T follicular helper cell (primary cell): Measurements from ENCODE around the gene PRDM1.

ENCODE experiments used
- DNase-seq: peaks from one replicate; pipeline ENCODE4 v3.0.0-alpha.2; 2020; ENCODE audit warnings: low read depth
- total RNA-seq, 2 experiments: gene quantifications; one replicate each; lab custom pipeline; 2026; lab: John Stamatoyannopoulos, UW

PRDM1 gene
- 47.3 to 171 reads per million in 2 experiments for total RNA-seq

DNA sequence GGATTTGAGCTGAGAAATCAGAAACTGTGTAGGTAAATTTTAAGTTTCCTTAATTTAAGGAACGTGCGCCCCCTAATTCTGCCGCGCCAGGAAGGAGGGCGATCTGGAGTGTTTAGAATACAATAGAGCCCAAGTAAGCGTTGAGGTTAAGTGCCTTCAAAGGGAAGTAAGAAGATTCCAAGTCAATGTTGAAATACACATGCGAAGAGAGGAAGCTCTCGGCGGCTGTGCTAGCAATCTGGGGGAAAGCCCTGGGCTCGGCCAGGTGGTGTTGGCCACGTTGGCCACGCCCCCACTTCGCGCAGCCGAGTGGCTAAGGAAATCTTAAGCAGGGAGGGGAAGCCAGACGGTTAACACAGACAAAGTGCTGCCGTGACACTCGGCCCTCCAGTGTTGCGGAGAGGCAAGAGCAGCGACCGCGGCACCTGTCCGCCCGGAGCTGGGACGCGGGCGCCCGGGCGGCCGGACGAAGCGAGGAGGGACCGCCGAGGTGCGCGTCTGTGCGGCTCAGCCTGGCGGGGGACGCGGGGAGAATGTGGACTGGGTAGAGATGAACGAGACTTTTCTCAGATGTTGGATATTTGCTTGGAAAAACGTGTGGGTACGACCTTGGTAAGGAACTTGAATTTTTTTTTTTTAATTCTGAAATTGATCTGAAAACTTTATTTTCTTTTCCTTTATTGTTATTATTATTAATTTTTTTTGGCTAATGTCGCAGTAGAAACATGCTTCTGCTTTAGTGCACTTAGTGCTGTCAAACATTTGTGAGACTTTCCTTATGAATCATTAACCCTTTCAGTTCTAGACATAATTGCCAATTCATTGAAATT, at the start of gene PRDM1:
Gene PRDM1 (plus strand): TSS at position 353 of the 830 bp plus-strand sequence. CDS start 218 bp downstream, at position 571.
- DNase-seq = peak; percentile 48

DNA sequence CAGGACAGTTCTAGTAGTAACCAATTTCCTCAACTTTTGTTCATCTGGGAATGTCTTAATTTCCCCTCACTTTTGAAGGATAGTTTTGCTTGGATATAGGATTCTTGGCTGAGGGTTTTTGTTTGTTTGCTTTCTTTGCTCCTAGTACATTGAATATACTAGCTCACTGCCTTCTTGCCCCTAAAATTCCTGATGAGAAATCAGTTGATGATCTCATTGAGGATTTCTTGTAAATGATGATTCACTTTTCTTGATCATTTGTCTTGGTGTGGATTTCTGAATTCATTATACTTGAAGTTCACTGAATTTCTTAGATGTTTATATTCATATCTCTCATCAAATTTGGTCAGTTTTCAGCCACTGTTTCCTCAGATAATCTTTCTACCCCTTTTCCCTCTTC, 49.1 kb upstream of the PRDM1 start:
- no peak for DNase-seq

DNA sequence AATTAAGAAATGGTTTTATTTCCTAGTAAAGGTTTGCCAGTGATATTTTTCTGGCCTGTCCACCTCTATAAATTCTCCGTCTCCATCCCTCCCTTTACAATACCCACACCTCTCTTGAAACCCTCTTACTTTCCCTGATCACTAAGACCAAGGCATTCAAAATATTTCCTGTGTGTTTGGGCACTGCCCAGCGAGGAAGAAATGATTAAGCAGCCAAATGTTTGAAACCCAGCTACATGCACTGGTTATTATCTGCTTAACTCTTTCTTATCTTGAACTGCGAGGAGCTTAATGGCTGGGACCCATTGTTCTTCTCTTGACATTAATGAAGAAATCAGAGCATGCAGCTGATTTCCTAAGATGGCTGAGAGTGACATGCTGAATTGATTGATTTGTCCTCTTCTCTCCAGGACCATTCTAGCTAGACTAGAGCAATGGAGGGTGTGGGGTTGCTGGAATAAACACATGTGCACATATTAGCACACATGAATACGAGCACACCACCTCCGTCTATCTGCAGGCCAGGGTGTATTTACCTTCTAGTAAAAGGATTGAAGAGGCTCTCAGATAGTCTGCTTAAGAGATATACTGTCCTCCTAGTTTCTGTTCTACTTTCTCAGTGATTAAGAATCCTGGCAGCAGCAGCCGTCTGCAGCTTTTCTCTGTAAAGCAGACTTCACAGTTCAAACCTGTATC, 46.1 kb upstream of the PRDM1 start:
- no peak for DNase-seq

- no peak for DNase-seq
Measured at GRCh38 chr6:106044151-106044550, 42.0 kb upstream of the PRDM1 start.

GRCh38 chr6:106045077-106045476, 41.1 kb upstream of the PRDM1 start:
- no peak for DNase-seq

- DNase-seq = no peak
Measured at GRCh38 chr6:106046116-106046853, 39.9 kb upstream of the PRDM1 start.

DNA sequence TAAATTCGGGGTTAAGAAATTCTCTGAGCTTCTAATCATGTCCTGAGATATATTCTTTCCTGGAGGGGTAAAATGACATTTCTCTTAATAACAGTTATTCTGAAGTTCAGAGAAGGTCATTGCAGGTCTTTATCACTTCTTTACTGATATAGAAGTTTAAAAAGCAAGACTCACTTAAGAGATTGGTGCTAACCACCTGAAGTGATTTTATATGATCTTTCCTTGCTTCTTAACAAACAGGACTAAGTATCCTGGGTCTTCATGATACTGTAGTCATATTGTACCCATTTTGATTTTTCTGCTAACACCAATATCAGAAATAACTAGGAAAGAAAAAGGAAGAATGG, 39.3 kb upstream of the PRDM1 start:
- DNase-seq = no peak

- no peak for DNase-seq
Measured at GRCh38 chr6:106048336-106048735, 37.8 kb upstream of the PRDM1 start.

DNA sequence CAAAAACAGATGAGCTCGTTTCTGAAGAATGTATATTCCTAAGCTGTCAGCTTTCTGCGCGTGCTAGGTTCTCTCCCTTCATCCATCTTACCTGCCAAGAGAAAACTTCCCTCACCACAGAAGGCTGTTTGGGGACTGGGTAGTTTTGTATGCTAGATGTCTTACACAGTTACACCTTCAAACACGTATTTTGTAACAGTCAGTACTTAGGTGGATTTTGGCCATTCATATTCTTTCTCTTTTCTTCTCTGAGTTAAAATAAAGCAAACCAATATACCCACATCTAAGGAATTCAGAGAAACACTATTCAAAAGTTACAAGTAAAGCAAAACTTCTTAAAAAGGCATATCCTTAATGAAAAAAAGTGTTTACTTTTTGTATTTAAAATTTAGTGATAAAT, 35.6 kb upstream of the PRDM1 start:
- no peak for DNase-seq

GRCh38 chr6:106051226-106051625, 34.9 kb upstream of the PRDM1 start:
- no peak for DNase-seq

- DNase-seq = no peak
Measured at GRCh38 chr6:106053484-106054205, 32.5 kb upstream of the PRDM1 start.

DNA sequence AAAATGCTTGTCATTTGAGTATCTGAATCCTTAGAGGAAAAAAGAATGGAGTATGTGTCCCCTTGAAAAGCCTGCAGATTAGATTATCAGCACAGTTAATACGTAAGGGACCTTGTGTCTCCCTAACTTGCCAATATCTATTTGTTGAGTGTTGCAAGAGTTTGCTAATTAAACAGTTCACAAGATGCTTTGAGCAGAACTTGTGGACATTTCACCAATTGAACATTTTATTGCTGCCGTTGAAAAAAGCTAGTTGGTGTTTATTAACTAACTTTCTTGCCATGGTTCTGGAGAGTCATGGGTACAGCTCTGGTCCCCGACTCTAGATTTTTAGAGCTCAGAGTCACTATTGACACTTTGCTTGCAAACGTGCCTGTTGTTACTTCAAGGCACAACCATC, 30.6 kb upstream of the PRDM1 start:
- DNase-seq = no peak

- no peak for DNase-seq
Measured at GRCh38 chr6:106056060-106056745, 29.9 kb upstream of the PRDM1 start.

DNA sequence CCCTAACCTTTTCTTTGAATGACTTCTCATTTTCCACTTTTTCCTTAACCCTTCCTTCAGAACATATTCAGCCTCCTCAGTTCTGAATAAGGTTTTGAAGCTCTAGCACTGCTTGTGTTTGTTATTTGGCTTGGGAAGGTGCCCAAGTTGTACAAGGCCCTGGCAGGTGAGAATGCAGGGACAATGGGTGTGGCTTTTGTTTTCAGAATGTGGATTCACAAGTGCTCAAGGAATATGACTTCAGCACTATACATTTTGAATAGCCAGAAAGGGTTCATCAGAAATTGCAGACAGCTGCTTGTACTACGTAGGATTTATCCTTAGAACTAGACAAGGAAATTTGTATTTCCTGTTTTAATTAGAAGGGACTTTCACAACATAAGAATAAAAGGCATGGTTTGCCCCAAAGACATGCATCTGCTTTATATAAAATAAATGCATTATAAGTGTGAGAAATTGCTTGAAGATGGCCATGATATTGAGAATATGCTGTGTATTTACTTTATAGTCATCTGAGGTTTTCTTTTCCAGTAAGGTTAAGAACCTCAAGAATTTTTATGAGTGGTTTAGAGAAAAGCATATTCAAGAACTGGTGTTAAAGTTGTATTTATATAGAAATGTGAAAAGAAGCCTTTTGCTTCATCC, 29.3 kb upstream of the PRDM1 start:
- no peak for DNase-seq

DNA sequence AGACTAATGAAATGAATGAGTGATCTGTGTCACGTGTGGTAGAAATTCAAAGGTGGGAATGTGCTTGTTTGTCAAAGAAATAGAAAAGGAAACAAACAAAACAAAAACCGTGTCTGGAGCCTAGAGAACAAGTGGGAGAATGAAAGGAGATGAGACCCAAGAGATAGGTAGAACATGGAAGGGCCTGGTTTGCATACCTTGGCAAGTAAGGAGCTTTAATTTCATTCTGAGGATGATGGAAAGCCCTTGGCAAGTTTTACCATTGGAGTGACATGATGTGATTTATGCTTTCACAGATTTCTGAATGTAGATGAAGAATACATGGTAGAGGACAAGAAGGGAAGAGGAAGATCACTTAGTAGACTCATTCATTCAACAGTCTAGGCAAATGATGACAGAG, 26.8 kb upstream of the PRDM1 start:
- DNase-seq = no peak

- no peak for DNase-seq
Measured at GRCh38 chr6:106060167-106060566, 26.0 kb upstream of the PRDM1 start.

- no peak for DNase-seq
Measured at GRCh38 chr6:106063448-106063850, 22.7 kb upstream of the PRDM1 start.

GRCh38 chr6:106064142-106064541, 22.0 kb upstream of the PRDM1 start:
- no peak for DNase-seq

DNA sequence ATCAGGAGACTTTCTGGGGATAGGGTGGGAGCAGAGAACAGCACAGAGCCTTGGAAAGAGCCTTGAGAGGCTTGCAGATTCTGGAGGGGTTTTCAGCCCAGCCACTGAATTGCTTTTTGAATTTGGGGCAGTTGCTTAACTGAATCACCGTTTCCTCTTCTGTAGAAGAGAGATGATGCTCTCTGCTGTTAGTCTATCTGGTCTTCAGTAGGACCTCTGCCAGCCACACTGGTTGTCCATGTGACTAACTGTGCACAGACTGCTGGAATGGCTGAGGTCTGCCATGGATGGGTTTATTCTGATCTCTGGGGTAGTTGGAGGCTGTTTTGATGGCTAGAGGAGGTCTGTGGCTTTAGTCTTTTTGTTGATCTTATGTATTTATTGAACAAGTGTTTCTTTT, 21.4 kb upstream of the PRDM1 start:
- DNase-seq = no peak

GRCh38 chr6:106066989-106067388, 19.1 kb upstream of the PRDM1 start:
- DNase-seq = no peak

GRCh38 chr6:106069478-106069877, 16.7 kb upstream of the PRDM1 start:
- no peak for DNase-seq
